HepG2 (cell line): Measurements from ENCODE around the gene HOXD3. TPM values are rescaled to one million over a fixed set of nuclear protein-coding genes. Genes with fewer than 3 reads are reported as not detected.

Experiments used
- CBX2 ChIP-seq, 2 experiments: fragments of 200-600 bp in 1 of 2; sonication (generic); formaldehyde crosslinking in 1 of 2; IDR thresholded peaks; 2 replicates each; pipeline versions ENCODE4 v1.7.0 to v1.8.1; 2018 to 2022; ENCODE audit warnings: low read depth in 2 of 2, low read length in 1 of 2, mild to moderate bottlenecking in 1 of 2, missing genetic modification reagents in 1 of 2
- CC2D1A ChIP-seq: sonication (generic); formaldehyde crosslinking; IDR thresholded peaks from 2 replicates; pipeline ENCODE4 v1.8.1; 2023; ENCODE audit warnings: mild to moderate bottlenecking, missing genetic modification reagents
- FOXA3 ChIP-seq: IDR thresholded peaks from 2 replicates; pipeline ENCODE4 v1.6.1; 2016; ENCODE audit warnings: missing genetic modification reagents, missing compliant biosample characterization
- GABPB1 ChIP-seq: IDR thresholded peaks from 2 replicates; pipeline ENCODE4 v1.6.1; 2016; ENCODE audit warnings: mild to moderate bottlenecking, missing genetic modification reagents, moderate library complexity, missing compliant biosample characterization
- HMGXB4 ChIP-seq, 2 experiments: sonication (generic) in 1 of 2; formaldehyde crosslinking in 1 of 2; IDR thresholded peaks; 2 replicates each; pipeline versions ENCODE4 v1.4.0 to v1.6.1; 2018 to 2020; ENCODE audit warnings: missing genetic modification reagents in 2 of 2, borderline replicate concordance in 1 of 2, low read depth in 1 of 2, mild to moderate bottlenecking in 1 of 2, missing biosample characterization in 1 of 2
- KLF15 ChIP-seq: sonication (generic); formaldehyde crosslinking; IDR thresholded peaks from 2 replicates; pipeline ENCODE4 v1.8.1; 2023; ENCODE audit warnings: borderline replicate concordance, mild to moderate bottlenecking, inconsistent platforms, missing genetic modification reagents, mixed read lengths
- LBX2 ChIP-seq: sonication (generic); formaldehyde crosslinking; IDR thresholded peaks from 2 replicates; pipeline ENCODE4 v1.5.0; 2020; ENCODE audit warnings: missing genetic modification reagents, mild to moderate bottlenecking, borderline replicate concordance
- MAFK ChIP-seq, 2 experiments: IDR thresholded peaks in 1 of 2; conservative IDR thresholded peaks in 1 of 2; 2 replicates each; pipeline ENCODE4 v1.6.1; 2011; ENCODE audit warnings: improper control_type of control experiment in 2 of 2, low read length in 2 of 2
- MLLT10 ChIP-seq: sonication (generic); formaldehyde crosslinking; IDR thresholded peaks from 2 replicates; pipeline ENCODE4 v1.4.0; 2020; ENCODE audit warnings: missing genetic modification reagents
- NFYC ChIP-seq: IDR thresholded peaks from 2 replicates; pipeline ENCODE4 v1.6.1; 2016; ENCODE audit warnings: missing genetic modification reagents, missing compliant biosample characterization
- NR2F2 ChIP-seq: IDR thresholded peaks from 2 replicates; pipeline ENCODE4 v1.6.1; 2012; ENCODE audit warnings: low read depth, inconsistent platforms, borderline replicate concordance
- PAF1 ChIP-seq: IDR thresholded peaks from 2 replicates; pipeline ENCODE4 v1.6.1; 2016; ENCODE audit warnings: missing genetic modification reagents, missing compliant biosample characterization
- SETDB1 ChIP-seq: sonication (generic); formaldehyde crosslinking; IDR thresholded peaks from 2 replicates; pipeline ENCODE4 v1.5.1; 2020; ENCODE audit warnings: missing genetic modification reagents, mild to moderate bottlenecking, borderline replicate concordance
- SMARCC2 ChIP-seq: fragments of 450-650 bp; IDR thresholded peaks from 2 replicates; pipeline ENCODE4 v1.6.1; 2017; ENCODE audit warnings: antibody characterized with exemption, mild to moderate bottlenecking
- SRY ChIP-seq: sonication (generic); formaldehyde crosslinking; IDR thresholded peaks from 2 replicates; pipeline ENCODE4 v1.8.0; 2022; ENCODE audit warnings: mild to moderate bottlenecking, missing genetic modification reagents
- SSRP1 ChIP-seq: IDR thresholded peaks from 2 replicates; pipeline ENCODE4 v1.6.1; 2016; ENCODE audit warnings: control low read depth
- TEAD3 ChIP-seq: optimal IDR thresholded peaks from 2 replicates; pipeline ENCODE3; 2016; ENCODE audit warnings: borderline replicate concordance
- ZBTB42 ChIP-seq: sonication (generic); formaldehyde crosslinking; IDR thresholded peaks from 2 replicates; pipeline ENCODE4 v1.5.0; 2020; ENCODE audit warnings: mild to moderate bottlenecking, missing genetic modification reagents
- ZBTB8A ChIP-seq: sonication (generic); formaldehyde crosslinking; IDR thresholded peaks from 2 replicates; pipeline ENCODE4 v1.4.0; 2020; ENCODE audit warnings: mild to moderate bottlenecking, low read depth, missing genetic modification reagents, borderline replicate concordance
- ZFP36L1 ChIP-seq: sonication (generic); formaldehyde crosslinking; IDR thresholded peaks from 2 replicates; pipeline ENCODE4 v1.8.0; 2022; ENCODE audit warnings: mild to moderate bottlenecking, missing genetic modification reagents, moderate library complexity
- ZKSCAN8 ChIP-seq: IDR thresholded peaks from 2 replicates; pipeline ENCODE4 v1.6.1; 2016; ENCODE audit warnings: borderline replicate concordance, missing genetic modification reagents, missing compliant biosample characterization
- ZNF503 ChIP-seq: sonication (generic); formaldehyde crosslinking; IDR thresholded peaks from 2 replicates; pipeline ENCODE4 v1.4.0; 2020; ENCODE audit warnings: missing genetic modification reagents
- ZNF841 ChIP-seq: sonication (generic); formaldehyde crosslinking; IDR thresholded peaks from 2 replicates; pipeline ENCODE4 v1.8.1; 2023; ENCODE audit warnings: missing genetic modification reagents, borderline replicate concordance
- ZSCAN30 ChIP-seq: sonication (generic); formaldehyde crosslinking; IDR thresholded peaks from 2 replicates; pipeline ENCODE4 v1.5.0; 2020; ENCODE audit warnings: mild to moderate bottlenecking, missing genetic modification reagents
- polyA plus RNA-seq, 8 experiments: library from polyadenylated mRNA; depleted of rRNA in 3 of 8; stranded (reverse) in 7 of 8; unstranded in 1 of 8; fragments of >200 nt; fragmentation: Illumina TruSeq in 4 of 8; extraction: Trizol in 4 of 8; gene quantifications; 2 replicates each; pipeline versions ENCODE4 v1.2.1 to v1.2.3, GENCODE V29; 2011 to 2016; ENCODE audit warnings: low read depth in 4 of 8, missing spikeins in 1 of 8, mixed read lengths in 1 of 8; ENCODE audit not compliant: insufficient read depth in 1 of 8
- total RNA-seq, 5 experiments: library from RNA; depleted of rRNA; stranded (reverse); fragments of >200 nt; fragmentation: Illumina TruSeq; extraction: Trizol; gene quantifications; 2 replicates each; pipeline ENCODE4 v1.2.3, GENCODE V29; 2016; ENCODE audit warnings: low read depth in 1 of 5

HOXD3 gene
- total and polyA plus RNA-seq, 2 of the 13 experiments (the other 11 are each of a cell fraction or from before 2014, with no cell fraction given) = 0.05 to 0.09 TPM

DNA sequence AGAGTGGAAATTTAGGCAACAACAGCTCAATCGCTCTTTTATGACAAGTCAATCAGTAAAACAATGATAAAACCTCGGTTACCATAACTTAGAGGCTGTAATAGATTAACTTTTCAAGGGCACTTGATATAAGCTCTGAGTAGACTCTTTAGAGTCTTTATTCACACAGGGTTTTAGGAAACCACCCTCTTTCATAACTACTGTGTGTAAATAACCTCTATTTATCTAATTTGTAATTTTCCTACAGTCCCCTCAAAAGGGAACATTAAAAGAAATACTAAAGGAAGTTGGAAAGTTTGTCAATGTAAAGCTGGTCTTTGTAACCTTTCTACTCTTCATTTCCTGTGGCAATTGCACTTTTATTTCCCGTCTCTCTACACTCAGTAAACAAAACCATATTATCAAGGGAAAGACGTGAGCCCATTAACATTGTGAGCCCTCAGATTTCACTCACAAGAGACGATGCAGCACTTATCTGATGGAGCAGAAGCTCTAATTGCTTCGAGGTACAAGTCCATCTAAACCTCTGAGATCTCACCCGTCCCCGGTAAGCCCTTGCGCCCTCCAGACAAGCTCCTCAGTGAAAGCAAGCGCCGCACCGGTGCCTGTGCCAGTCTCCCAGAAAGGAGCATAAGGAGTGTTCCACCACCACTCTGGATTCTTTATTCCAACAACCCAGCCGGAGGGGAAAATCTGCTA, 30.2 kb downstream of the HOXD3 start (continued):
- TF ChIP-seq HMGXB4 (CRISPR knock-in tag; IDR thresholded peaks at IDR 0.05; ENCODE audit: borderline replicate concordance in 1 of 2, low read depth in 1 of 2) (peak in 1 of 2 experiments; percentile 44; a peak in 1 of 4 replicates), CC2D1A (0 out of 2 replicates have a peak, but pooled peaks have one; percentile 57), FOXA3 (peak; percentile 88), ZFP36L1 (CRISPR knock-in tag) (0 out of 2 replicates have a peak, but pooled peaks have one; percentile 41), SSRP1 (CRISPR knock-in tag) (0 out of 2 replicates have a peak, but pooled peaks have one; percentile 26), SMARCC2 (no peak), SETDB1 (CRISPR knock-in tag) (no peak), TEAD3 (no peak), GABPB1 (CRISPR knock-in tag) (no peak), MLLT10 (CRISPR knock-in tag) (no peak), ZNF503 (no peak; the same call in none of the 2 replicates), NFYC (no peak), ZBTB42 (CRISPR knock-in tag) (no peak), MAFK (conservative IDR thresholded peaks at IDR 0.05 in 1 of 2, IDR thresholded peaks at IDR 0.05 in 1 of 2; ENCODE audit: low read length in 2 of 2) (no peak), PAF1 (no peak), SRY (CRISPR knock-in tag) (no peak), CBX2 (IDR thresholded peaks at IDR 0.05; ENCODE audit: low read depth, low read length) (no peak), CBX2 (CRISPR knock-in tag; IDR thresholded peaks at IDR 0.05; ENCODE audit: low read depth) (no peak), ZNF841 (CRISPR knock-in tag) (no peak), KLF15 (CRISPR knock-in tag) (no peak), ZBTB8A (CRISPR knock-in tag) (no peak), LBX2 (no peak), ZKSCAN8 (CRISPR knock-in tag) (peak; percentile 85; the same call in 1 of the 2 replicates), ZSCAN30 (CRISPR knock-in tag) (no peak), NR2F2 (peak; percentile 41; the same call in 1 of the 2 replicates)
